ENCODE data around the gene PRKD2. TPM values are rescaled to one million over a fixed set of nuclear protein-coding genes. Genes with fewer than 3 reads are reported as not detected.
"Not testable (repeated sequence)": the region's sequence is repeated elsewhere in the genome, so short reads cannot be mapped to it uniquely, and the experiment has no call there.

Gene PRKD2
- total RNA-seq, 1 donor from 2014 or later = 132 TPM

- Mint-ChIP-seq H3K36me3 (ENCODE audit: low read depth, unreplicated experiment) (peaks cover 13% of the 10 kb centered on the region), H3K9me3 (ENCODE audit: unreplicated experiment) (no peaks in the 10 kb centered on the region), H3K4me1 (ENCODE audit: unreplicated experiment) (peaks cover 24% of the 10 kb centered on the region), H3K27ac (ENCODE audit: unreplicated experiment) (peak overlapping the region; percentile 98), H3K4me3 (ENCODE audit: unreplicated experiment) (peak overlapping the region; percentile 98), H3K27me3 (ENCODE audit: unreplicated experiment) (peaks cover 25% of the 10 kb centered on the region)
- DNase-seq (ENCODE audit: low spot score) = peak; percentile 63
- peak; percentile 10 for TF ChIP-seq CTCF (IDR thresholded peaks at IDR 0.05; ENCODE audit: unreplicated experiment)
Observed at GRCh38 chr19:46715975-46716671, 791 bp downstream of the PRKD2 start.

- DNase-seq (ENCODE audit: low spot score) = no peak
- Mint-ChIP-seq H3K36me3 (ENCODE audit: low read depth, unreplicated experiment) (peaks cover 13% of the 10 kb centered on the region), H3K4me1 (ENCODE audit: unreplicated experiment) (peaks cover 28% of the 10 kb centered on the region), H3K4me3 (ENCODE audit: unreplicated experiment) (peak overlapping the region; percentile 98), H3K27me3 (ENCODE audit: unreplicated experiment) (peaks cover 21% of the 10 kb centered on the region), H3K9me3 (ENCODE audit: unreplicated experiment) (no peaks in the 10 kb centered on the region), H3K27ac (ENCODE audit: unreplicated experiment) (peak overlapping the region; percentile 98)
- TF ChIP-seq CTCF (IDR thresholded peaks at IDR 0.05; ENCODE audit: unreplicated experiment) = no peak
Observed at GRCh38 chr19:46715620-46715974, 1.3 kb downstream of the PRKD2 start.

GRCh38 chr19:46714444-46715106, 2.3 kb downstream of the PRKD2 start:
- TF ChIP-seq CTCF (IDR thresholded peaks at IDR 0.05; ENCODE audit: unreplicated experiment) = no peak
- DNase-seq (ENCODE audit: low spot score) = no peak
- peak overlapping the region; percentile 98 for H3K27ac Mint-ChIP-seq (ENCODE audit: unreplicated experiment)
- peaks cover 28% of the 10 kb centered on the region for H3K4me1 Mint-ChIP-seq (ENCODE audit: unreplicated experiment)
- no peaks in the 10 kb centered on the region for H3K9me3 Mint-ChIP-seq (ENCODE audit: unreplicated experiment)
- H3K27me3 Mint-ChIP-seq (ENCODE audit: unreplicated experiment) = peaks cover 20% of the 10 kb centered on the region
- H3K4me3 Mint-ChIP-seq (ENCODE audit: unreplicated experiment) = peak overlapping the region; percentile 98
- peaks cover 14% of the 10 kb centered on the region for H3K36me3 Mint-ChIP-seq (ENCODE audit: low read depth, unreplicated experiment)

- peak overlapping the region; percentile 98 for H3K4me3 Mint-ChIP-seq (ENCODE audit: unreplicated experiment)
- H3K27ac Mint-ChIP-seq (ENCODE audit: unreplicated experiment) = peak overlapping the region; percentile 98
- no peak for TF ChIP-seq CTCF (IDR thresholded peaks at IDR 0.05; ENCODE audit: unreplicated experiment)
- peaks cover 28% of the 10 kb centered on the region for H3K4me1 Mint-ChIP-seq (ENCODE audit: unreplicated experiment)
- no peaks in the 10 kb centered on the region for H3K9me3 Mint-ChIP-seq (ENCODE audit: unreplicated experiment)
- H3K27me3 Mint-ChIP-seq (ENCODE audit: unreplicated experiment) = peaks cover 20% of the 10 kb centered on the region
- peak; percentile 83 for DNase-seq (ENCODE audit: low spot score)
- H3K36me3 Mint-ChIP-seq (ENCODE audit: low read depth, unreplicated experiment) = peaks cover 10% of the 10 kb centered on the region
Observed at GRCh38 chr19:46713781-46714443, 3.0 kb downstream of the PRKD2 start.

GRCh38 chr19:46712768-46713338, 4.1 kb downstream of the PRKD2 start:
- H3K27ac Mint-ChIP-seq (ENCODE audit: unreplicated experiment); DNase-seq (ENCODE audit: low spot score); H3K9me3 Mint-ChIP-seq (ENCODE audit: unreplicated experiment): not testable (repeated sequence)
- H3K27me3 Mint-ChIP-seq (ENCODE audit: unreplicated experiment) = peaks cover 22% of the 10 kb centered on the region
- H3K4me1 Mint-ChIP-seq (ENCODE audit: unreplicated experiment) = peaks cover 22% of the 10 kb centered on the region
- H3K4me3 Mint-ChIP-seq (ENCODE audit: unreplicated experiment) = peak overlapping the region; percentile 31
- peaks cover 19% of the 10 kb centered on the region for H3K36me3 Mint-ChIP-seq (ENCODE audit: low read depth, unreplicated experiment)
